K562 (cell line): ENCODE measurements around the gene SMIM22.

Source experiments
- FOSL1 ChIP-seq: fragments of 200-800 bp; sonication (Bioruptor generic); conservative IDR thresholded peaks from 2 replicates; pipeline ENCODE4 v1.6.1; 2016; ENCODE audit warnings: missing genetic modification characterization, missing compliant biosample characterization
- POLR3A ChIP-seq: IDR thresholded peaks from 2 replicates; pipeline ENCODE4 v1.6.1; 2011; ENCODE audit warnings: borderline replicate concordance, mild to moderate bottlenecking, moderate library complexity; ENCODE audit not compliant: insufficient read length, insufficient read depth; ENCODE audit errors: extremely low read depth
- RAD51 ChIP-seq: fragments of 450-650 bp; IDR thresholded peaks from 2 replicates; pipeline ENCODE4 v1.7.1; 2016; ENCODE audit warnings: low read depth, mild to moderate bottlenecking, borderline replicate concordance

- TF ChIP-seq RAD51, result no peak
- no peak for TF ChIP-seq POLR3A
- TF ChIP-seq FOSL1 (tag), result no peak
Observed at GRCh38 chr16:4826980-4827379, 31.8 kb downstream of the SMIM22 start.
